Activated CD4-positive, alpha-beta T cell treated with anti-CD3 and anti-CD28 coated beads, Interleukin-2, amount 50 U/mL, for 1 hour (primary cell): Measurements from ENCODE around the gene ATP2B1.

Source experiments
- DNase-seq: peaks from one replicate; pipeline ENCODE4 v3.0.0-alpha.2; 2020

ATP2B1 gene

DNA sequence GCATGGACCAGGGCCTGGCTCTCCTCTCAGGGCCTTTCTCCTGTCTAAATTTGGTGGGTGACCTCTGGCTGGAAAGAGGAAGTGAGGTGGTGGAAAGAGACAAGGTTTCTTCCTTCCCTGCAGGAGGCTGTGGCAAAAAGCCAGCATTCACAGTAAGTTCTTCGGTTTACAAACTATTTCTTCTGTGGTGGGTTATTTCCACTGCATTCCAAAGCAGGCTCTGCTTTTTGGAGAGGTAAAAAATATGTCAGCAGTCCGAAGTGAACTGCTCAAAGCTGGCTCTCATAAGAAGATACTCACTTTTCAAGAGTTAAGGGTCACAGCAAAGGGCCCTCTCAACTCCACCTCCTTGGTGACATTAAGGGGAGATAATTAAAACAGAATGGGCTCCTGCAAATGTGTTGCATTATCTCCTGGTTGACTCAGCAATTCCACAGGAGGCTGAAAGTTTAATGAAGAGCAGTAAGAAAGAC, 133.9 kb downstream of the ATP2B1 start:
- no peak for DNase-seq

DNA sequence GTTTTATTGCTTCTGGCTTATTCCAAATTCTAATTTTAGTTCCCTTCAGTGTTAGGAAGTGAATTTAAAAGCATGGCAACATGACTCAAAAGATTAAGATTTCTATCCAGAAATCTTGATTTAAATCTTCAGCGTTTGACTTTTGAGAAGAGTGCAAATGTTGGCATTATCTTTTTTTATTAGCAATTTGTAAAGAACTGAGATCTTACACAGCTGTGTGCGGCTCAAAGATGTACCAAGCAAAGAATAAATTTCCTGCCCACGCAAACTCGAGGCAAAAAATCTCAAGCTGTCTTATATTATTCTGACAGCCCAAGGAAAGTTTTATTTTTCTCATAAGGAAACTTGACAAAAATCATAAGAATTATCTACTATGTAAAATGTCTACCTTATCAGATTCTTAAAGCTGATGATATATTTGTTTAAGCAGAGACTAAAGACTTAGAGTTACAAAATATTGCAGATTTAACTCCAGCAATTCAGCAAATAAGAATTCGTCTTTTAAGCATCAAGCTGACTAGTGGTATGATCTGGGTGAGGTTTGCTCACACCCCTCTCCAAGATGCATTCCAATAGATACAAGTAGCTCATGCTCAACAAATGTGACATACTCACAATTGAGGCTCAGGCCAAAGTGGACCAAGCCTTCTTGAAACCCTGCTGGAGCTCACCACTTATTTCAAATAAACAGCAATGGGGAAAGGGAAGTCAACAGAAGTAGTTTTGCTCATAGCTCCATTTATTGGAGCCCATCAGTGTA, 135.4 kb downstream of the ATP2B1 start:
- DNase-seq, result no peak

DNA sequence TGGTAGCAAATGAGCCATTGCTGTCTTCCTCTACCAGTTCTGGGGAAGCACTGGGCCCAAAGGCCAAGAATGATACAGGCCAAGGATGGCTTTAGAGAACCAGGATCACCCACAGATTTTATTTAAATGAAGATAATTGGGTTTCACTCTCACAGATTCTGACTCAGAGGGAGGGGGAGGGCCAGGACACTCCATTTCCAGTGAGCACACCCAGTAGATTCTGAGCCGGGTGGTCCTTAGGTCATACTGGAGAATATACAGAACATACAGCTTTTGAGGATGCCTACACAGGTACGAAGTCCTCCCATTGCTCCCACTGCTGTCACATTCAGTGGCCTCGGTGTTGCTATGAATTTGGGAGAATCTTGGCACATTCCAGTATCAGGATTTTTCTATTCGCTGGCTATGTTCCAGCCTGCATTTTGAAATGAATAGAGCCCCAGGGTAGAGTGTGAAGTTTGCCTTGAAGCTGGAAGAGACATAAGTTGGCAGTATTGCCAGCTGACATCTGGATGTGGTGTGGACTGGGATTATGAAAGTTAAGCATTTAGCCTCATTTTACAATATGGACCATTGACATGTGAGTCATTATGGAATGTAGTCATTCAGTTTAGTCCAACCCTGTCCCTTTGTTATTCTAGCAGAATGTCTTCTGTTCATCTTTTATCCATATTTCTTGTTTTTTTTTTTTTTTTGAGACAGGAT, 137.0 kb downstream of the ATP2B1 start:
- no peak for DNase-seq

DNA sequence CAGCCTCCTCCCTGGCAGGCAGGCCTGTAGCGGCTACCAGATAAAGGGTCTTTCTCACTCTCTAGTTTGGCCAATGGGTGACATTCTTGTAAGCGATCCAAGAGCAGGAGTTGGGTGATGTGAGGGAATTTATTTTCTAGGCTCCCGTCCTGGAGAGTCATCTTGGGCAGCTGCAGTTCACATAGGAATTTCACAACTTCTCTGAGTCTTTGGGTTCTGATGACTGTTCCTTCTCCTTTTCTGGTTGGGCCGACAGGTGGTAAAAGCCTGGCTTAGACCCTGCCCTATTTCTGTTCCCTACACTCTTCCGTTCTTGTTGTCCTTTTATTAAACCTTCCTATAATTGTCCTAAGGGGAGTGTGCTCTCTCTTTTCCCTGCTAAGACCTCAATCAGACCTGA, 140.2 kb downstream of the ATP2B1 start:
- no peak for DNase-seq

DNA sequence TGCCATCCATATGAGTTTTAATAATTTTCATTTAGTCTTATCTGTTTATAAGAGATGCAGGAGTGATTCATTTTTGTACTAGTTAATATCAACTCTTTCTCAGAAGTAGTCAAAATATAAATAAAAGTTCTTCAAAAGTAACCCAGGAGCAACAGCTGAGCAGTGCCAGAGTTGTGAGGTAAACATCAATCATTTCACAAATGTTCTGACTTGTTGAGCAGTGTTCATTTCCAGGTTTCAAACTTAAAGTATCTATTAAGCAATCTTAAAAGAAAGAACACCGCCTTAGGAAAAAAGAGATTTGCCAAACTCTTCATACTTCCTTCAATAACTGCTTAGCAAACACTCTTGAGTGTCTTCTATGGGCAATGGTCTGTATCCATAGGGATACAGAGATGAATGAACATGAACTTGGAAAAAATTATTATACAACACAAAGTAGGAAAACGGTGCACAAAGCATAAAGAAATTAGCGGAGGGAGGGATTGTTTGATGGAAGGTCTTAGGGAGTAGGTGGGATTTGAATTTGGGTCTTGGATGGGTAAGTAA, 140.9 kb downstream of the ATP2B1 start:
- DNase-seq, result no peak

DNA sequence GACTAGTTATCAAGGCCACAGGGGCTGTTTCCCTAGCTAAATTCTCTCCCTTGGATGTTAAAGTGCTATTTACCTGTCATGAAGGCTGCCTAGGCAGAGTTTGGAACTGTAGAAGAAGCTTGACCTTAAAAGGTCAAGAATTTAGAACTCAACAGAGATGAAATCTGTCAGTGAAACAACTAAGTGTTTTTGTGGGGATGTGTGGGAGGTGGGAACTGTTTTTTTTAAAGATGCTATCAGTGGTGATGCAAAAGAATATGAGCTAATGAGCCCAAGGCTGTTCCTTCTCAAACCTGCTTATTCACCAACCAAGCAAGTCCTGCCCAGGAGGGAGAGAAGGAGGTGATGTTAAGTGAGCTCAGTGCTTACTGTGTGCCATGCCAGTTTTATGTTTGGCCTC, 142.0 kb downstream of the ATP2B1 start:
- no peak for DNase-seq

DNA sequence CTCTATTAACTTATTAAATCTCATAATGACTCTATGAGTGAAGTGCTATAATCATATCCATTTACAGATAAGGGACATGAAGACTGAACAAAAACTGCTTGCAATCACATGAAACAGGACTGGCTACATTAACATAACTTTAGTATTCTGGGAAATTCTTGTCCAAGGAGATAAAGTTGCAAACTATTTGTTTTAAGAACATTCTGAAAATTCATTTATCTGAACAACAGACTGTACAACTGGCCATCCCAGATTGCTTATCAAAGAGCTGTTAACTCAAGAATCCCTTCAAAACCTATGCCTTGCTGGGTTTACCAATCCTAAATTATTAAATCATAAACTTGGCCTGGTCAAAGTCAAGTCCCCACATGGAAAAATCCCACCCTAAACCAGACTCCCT, 143.6 kb downstream of the ATP2B1 start:
- no peak for DNase-seq

DNA sequence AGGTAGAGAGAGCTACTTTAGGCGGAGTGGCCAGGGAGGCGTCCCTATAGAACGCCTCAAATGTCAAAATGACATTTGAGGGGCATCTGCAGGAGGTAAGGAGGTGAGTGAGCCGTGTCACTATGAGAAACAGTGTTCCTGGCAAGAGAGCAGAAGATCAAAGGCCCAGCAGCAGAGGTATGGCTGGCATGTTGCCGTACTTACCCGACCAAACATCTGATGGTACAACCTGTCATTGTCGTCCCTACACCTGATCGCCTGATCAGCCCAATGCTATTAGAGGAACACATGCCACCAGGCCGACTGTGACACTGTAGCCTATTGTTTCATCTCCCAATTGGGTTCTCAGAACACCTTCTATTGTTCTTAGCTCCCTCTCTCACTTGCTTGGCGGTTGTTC, 148.9 kb downstream of the ATP2B1 start:
- DNase-seq, result no peak

DNA sequence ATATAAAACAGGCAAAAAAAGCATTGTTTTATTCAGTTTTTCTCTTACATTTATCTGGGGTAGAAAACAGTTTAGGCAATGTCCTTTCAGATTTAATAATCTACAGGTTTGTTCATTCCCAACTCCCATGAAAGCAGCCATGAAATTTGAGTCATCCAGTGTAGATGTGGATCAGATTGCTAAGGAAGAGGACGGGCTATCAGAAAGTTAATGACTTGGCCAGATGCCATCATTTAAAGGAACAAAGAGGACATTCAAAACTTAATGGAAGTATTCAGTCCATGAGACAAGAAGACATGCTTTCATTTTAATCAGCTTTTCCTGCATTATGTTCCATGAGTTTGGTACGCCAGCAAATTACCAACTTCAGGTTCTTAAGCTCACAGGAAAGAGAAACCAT, 151.7 kb downstream of the ATP2B1 start:
- no peak for DNase-seq

DNA sequence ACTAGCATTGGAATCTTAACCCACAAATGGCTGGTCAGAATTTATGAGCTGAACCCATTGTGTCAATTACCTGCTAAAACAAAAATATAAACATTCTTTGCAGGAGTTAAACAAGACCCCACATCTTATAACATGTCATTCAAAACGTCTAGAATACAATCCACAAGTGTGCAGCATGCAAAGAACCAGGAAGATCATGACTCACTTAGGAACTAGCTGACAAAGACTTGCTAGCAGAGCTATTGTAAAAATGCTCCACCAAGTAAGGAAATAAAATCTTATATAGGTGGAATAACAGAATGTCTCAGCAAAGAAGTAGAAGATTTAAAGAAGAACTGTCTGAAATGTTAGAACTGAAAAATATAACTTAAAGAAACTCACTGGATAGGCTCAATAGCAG, 156.3 kb downstream of the ATP2B1 start:
- DNase-seq, result no peak

DNA sequence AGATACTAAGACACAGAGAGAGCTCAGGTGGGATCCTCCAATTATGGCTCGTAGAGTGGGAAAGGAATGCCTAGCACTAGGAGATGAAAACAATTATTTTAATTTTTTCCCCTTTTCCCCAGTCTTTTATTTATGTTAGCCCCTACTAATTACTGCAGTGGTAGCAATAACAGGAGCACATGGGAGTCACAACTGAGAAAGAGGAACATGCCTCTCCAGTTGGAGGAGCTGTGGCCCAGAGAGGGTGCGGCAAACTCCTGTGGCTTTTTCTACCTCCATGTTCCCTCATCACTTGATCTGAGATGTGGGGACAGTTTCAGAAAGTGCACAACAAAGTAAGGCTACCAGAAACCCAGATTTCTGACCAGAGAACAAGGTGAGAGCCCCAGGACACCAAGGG, 156.9 kb downstream of the ATP2B1 start:
- DNase-seq, result no peak

DNA sequence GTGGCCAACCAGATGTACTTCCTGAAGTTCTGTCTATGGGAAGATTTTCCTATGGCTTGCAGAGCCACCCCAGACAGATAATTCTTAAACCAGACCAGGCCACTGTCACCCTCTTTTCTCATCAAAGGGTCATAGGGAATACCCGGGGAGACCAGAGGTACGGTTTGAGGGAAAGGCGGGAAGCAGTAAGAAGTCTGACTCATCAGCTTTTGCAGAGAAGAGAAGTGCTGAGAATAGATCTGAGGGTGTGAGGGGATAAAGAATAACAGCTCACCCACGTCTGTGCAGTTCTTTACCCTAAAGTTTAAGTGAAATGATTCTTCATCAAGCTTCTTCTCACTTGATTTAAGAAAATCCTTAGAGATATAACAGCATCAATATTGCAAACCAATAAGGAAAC, 161.5 kb downstream of the ATP2B1 start:
- no peak for DNase-seq

DNA sequence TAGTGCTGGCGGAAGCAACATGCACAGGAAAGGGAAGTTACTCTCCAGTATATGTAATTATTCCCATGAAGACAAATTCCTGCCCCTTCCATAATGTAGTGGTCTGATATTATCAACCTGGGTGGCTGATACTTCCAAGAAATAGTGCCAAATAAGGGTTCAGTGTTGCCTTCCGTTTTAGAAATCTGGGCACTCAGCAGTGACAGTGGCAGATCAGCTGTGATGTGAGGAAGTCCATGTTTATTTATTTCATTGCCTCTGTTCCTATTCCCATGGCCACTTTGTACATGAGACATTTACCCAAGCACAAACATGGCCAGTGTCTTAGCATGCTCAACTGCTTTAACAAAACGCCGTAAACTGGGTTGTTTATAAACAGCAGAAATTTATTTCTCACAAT, 162.5 kb downstream of the ATP2B1 start:
- no peak for DNase-seq

DNA sequence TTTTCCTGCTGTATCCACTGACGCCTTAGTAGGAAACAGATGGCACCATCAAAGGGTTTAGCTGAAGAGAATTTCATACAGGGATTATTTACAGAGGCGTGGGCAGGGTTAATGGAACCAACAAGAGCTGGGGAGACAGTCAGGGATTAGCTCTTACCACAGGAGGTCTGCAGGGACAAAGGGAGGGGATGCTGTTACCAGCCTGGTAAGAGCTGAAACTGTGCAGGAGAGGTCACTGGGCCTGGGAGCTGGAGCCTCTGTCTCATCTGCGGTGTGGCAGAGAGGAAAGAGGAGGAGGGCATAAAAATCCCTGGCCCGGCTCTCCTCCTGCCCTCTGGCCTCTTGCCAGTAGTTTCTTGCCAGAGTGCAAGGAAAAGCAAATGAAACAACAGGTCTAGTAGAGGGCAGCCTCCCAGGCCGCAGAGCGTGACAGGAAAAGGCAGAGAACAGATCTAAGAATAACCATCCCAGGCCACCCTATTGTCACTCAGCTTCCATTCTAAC, 163.9 kb downstream of the ATP2B1 start:
- no peak for DNase-seq

DNA sequence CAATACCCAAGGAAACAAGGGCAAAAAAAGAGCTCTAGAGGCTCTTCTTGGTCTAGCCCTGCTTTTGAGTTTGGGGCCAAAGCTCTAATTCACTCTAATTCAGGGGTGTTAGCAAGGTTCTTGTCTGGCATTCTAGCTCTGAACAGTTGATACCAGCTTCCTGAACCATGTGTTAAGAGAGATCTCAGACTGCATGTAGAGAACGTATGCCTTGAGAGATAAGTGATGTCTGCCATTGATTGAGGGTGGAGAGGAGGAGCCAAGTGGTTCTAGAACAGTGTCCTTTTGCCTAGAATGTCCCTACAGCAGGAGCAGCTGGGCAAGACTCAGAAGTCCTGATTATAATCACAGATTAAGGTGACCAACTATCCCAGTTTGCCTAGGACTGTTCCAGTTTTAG, 164.6 kb downstream of the ATP2B1 start:
- no peak for DNase-seq

DNA sequence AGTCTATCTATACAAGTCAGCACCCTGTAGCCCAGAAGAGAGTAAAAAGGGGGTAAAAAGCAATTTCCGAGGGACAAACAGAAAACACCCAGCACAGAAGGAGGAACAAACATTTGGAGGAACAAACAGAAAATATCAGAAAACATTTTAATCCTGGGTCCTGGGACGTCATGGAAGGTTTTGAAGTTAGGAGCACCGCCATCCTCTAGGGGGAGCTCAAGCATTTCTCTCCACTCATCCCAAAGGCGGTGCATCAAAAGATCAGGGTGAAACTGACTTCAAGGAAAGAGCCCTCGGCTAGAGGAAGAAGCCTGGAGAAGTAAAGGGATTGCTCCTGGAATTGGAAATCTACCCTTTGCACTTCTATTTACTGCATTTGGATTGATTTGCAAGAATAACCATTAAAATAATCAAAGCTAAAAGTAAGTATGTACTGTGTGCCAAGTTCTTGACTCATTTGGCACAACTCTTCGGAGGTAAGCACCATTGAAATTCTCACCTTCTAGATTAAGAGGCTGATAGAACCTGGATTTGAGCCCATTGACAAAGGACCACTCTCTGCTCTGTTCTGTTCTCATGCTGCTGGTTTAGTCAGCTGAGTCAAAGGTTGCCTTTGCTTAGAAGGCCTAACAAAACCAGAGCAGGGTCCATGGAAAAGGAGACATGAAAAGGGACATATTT, 165.6 kb downstream of the ATP2B1 start:
- DNase-seq, result peak; percentile 61

DNA sequence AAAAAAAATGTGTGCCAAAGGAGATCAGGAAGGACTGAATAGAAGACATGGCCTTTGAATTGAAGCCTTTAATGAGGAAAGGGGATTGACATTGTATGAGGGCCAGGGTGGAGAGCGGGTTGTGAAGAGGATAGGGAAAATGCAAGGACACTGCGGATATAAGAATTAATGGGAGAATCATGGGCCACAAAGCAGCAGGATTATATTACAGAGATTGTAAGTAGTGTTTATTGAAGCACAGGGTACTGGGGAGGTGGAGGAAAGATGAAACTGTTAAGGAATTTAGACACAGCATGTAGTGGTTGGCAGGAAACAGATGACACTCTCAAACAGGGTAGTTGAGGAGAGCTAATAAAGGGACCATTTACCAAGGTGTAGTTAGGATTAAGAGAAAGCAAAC, 166.4 kb downstream of the ATP2B1 start:
- no peak for DNase-seq

DNA sequence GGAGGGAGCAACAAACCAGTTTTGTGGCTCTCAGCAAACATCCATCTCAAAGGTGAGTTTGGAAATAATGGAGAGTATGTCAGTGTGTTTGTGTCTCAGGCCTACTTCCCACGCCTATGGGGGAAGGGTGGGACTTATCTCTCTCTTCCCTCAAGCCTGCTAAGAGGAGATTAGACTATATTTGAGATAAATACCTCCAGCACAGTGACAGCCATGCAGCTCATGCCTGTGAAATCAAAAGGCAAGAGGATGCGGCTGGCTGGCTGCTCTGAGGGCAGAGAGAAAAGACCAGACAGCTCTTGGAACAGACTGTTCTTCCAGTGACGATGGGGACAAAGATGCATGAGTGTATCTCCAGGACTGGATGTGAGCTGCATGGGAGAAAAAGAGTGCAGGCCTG, 168.1 kb downstream of the ATP2B1 start:
- no peak for DNase-seq

DNA sequence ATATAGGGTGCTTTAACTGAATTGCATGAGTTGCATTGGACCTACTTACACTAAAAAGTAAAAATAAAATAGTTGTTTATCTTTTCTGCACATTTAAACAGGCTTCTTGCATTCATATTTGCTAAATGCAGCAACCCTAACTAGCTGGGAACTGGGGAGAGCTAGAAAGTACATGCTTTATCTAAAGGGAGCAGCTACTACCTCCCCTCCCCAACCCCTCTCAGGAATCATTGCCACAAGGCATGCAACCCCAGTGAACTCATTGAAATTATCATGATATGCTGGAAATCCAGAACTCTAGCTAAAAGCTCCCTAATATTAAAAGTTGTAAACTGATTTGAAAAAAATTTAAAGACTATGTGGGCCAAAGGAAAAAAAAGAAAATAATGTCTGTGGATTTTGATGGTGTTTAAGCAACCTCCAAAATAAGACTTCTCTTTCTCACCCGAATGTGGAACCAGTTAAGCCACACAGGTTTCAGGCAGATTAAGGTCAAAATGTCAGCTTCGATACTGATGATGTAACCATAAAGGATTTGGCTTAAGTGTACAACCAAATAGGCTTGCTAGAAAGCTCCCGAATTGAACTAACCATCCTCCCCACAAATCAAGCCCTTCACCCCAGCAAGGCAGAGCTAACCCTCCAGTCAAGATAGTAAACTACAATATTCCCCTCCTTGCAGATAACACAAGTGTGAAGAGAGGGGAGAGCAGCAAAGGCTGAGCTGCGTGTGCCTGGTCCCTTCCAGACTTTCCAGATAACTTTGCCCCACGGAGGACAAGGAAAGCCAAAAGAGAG, 169.0 kb downstream of the ATP2B1 start:
- no peak for DNase-seq

DNA sequence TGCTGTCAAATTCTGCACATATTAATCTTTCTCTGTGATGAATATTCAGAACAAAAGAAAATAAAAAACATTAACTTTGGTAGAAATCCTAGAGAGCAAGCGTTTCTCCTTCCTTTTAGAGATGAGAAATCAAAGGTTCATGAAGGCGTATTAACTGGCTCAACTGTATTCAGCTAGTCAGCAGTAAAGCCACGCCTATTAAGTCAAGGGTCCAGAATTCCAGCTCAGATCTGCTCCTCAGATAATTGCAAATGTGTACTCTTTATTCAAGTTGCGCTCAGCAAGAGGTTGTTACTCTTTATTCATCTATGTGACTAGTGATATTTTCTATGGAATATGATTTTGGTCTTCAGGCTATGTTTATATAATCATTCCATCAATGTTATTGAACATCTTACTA, 169.7 kb downstream of the ATP2B1 start:
- DNase-seq, result no peak
